HG02571 (cell line): ENCODE data around the gene FAM47C.
"Not testable (repeated sequence)": the region's sequence is repeated elsewhere in the genome, so short reads cannot be mapped to it uniquely, and the experiment has no call there.

Experiments used
- ATAC-seq: cut with Tn5 transposase; IDR thresholded peaks from one replicate; pipeline ENCODE4 v1.9.1; 2021; ENCODE audit warnings: mild to moderate bottlenecking, moderate library complexity; ENCODE audit not compliant: unreplicated experiment

The FAM47C gene

DNA sequence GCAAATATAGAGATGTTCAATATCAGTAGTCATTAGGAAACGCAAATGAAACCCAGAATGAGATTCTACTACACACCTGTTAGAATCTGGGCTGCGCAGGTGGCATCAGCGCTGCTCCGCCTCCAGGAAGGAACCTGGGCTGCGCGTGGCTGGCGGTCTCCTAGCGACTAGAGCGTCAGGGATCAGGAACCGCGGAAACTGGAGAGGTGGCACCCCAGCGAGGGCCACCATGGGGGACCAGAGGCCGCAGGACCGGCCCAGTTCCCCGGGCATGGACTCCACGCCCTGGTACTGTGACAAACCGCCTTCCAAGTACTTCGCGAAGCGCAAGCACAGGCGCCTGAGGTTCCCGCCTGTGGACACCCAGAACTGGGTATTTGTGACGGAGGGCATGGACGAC lies at the start of gene FAM47C:
FAM47C (plus strand) TSS at position 185 of the 400 bp plus-strand sequence; CDS start at position 230, 45 bp downstream.
- ATAC-seq, result not testable (repeated sequence)

DNA sequence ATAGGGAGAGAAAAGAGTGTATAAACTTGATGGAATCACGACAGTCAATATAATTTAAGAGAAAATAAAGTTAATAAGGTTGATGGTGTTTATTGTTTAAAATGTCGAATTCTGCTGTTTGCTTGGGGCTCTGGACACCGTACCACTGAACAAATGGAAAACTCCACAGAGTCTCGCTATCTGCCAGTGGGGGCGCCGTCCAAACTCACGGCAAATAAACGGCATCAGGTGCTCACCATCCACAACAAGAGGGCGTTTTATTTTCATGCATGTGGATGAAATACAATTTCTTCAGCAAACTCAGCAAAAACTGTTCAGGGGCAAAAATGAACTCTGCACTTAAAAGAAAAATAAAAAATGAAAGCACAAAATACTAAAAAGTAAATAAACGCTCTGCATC lies 46.6 kb upstream of the FAM47C start:
- ATAC-seq, result no peak

DNA sequence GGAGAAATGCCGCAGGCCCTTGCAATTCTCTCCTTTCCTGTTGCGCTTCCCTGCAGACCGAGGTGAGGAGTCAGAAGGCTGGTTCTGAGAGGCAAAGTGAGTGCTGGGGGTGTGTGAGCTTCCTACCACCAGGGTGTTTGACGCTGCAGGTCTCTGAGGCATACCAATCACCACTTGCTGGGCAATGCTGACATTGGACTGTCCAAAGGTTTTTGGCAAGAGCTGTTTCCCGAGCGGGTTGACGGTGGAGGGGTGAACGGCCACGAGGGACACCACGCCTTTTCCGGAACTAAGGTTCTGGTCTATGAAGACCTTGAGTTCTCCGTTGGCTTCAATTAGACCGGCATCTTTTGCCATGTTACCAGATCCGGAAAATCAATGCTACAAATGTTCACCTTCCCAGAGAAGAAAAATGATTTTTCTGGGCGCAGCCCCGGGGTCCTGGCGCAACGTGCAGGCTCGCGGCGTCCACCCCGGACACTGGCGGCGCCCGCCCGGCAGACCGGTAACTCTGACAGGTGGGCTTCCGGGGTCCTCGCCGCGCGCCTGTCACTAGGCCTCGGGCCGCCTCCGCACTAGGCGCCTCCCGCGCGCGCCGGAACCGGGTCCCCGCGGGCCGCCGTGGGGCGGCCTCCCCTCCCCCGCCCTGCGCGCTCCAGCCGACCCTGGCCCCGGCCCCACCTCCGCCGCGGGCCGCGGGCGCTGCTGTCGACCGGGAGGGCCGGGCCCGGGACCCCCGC lies 44.9 kb upstream of the FAM47C start:
- no peak for ATAC-seq

DNA sequence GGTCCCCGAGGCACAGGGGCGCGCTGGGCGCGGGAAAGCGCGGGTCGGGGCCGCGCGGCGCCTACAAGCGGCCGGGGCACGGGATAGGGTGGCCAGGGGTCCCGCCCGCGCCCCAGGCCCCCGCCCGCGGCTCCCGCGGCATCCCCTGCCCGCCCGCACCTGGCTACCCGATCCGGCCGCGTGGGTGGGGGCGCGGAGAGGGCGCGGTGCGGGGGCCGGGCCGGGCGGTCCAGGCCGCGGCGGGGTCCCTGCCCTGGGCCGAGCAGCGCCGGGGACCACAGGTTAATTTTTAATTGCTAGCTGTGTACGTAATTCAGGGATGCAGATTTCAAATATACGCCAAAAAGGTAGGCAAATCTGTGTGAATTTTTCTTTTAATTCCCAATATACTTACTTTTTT lies 44.3 kb upstream of the FAM47C start:
- ATAC-seq, result no peak

DNA sequence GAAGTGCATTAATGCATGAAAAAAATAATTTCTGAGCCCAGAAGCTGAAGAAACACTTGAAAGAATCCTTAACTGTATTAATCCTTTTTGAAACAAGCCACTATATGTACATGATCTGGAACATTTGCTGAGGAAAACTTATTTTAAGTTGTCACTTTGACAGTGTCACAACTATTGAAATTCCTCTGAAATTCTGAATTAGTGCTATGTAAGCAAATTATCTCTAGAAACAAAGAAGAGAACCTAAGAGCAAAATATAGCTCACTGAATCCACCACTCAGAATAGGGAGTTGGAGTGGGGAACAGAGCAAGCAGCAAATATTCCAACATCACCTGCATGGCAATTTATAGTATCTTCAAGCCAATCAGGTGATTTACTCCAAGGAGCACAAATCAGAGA lies 34.6 kb upstream of the FAM47C start:
- ATAC-seq, result no peak

DNA sequence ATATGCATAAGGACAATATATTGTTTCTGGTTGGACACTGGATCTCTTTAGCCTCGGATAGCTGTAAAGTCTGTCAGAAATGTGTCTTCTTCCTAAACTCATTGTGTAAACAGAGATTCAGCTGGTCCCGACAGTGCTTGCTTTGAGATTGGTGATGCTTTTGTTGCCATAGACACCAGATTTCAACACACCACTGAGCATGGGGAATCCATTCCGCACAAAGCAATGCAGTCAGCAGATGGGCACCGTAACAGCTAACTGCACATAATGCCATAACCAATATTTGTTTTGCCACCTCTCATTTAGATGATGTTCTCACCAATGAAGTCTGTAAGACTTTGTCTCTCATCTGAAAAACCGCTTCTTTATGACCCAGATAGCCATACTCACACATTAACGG lies 33.3 kb upstream of the FAM47C start:
- no peak for ATAC-seq

DNA sequence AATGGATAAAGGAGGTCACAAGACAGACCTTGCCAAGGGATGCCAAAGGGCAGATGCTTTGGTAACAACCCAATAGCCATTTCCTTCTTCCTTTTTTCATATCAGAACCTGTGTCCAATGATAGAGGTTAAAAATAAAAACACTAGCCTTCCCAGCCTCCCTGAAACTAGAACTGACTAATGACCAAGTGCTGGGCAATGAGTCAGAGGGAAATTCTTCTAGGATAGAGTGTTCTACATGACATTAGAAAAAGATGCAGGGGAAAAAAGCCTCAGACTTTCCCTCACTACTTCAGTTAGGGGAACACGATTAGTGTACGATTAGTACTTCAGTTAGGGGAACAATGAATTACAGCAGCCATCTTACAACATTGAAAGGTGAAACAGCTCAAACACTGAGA lies 29.3 kb upstream of the FAM47C start:
- no peak for ATAC-seq

DNA sequence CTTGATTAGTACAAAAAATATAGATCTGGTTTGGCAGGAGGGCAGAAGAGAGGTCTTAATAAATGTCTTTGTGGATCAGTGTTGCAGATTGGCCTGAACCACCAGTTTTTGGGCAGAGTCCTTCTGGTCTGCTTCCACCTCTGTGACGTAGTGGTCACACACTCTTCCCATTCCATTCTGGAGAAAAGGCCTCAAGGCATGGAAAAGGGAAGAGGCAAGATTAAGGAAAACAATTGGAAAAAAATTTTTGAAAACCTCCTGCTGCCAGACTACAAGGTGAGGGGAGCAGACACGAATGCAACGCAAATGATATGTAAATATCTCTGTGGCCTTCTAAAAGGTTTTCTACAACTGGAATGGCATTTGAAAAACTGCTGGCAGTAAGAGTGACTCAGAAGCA lies 24.3 kb upstream of the FAM47C start:
- ATAC-seq, result no peak

DNA sequence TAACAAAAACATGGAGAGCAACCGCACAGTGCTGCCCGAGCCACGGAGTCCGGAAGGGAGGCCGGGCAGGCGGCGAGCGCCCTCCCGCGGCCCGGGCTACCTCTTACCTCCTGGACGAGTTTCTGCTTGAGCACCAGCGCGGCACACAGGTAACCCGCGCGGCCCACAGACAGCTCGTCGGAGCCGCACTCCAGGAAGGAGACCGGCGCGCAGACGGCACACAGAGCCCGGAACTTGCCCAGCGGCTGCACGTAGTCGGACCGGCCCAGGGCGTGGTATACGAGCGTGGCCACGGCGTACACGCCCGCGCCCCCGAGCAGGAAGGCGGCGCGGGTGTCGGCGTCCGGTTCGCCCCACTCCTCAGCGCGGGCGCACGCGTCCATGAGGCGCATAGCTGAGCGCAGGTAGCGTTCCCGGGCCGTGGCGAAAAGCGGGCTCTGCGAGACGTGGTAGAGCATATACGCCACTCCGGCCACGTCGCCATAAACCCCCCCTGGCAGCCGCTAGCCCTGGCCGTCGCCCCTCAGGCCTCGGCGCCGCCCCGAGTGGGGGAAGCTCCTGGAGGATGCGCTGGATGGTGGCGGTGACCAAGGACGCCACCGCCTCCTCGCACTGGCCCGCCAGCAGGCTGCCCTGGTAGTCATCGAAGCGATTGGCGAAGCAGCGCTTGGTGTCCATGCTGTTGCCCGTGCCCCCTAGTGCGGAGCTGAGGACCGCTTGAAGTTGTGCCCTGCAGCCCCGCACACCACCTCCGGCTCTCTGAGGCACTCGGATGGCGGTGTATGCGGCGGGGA lies 22.6 kb upstream of the FAM47C start:
- ATAC-seq, result not testable (repeated sequence)

DNA sequence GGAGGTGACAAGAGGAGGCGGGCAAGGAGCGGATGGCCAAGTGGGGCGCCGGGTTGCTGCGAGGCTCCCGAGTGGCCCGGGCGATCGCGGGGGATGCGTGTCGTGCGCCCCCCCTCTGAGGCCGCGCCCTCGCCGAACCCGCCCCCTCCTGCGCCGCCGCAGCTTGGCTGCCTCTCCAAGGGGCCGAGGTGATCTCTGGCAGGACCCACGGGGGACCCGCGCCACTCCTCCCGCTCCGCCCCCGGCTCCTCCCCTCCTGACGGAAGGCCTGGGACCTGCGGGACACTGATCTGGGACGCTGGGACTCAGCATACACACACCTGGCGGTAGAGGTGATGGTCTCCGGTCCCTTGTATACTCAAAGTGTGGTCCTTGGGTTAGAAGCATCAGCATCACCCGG lies 21.9 kb upstream of the FAM47C start:
- ATAC-seq, result no peak

DNA sequence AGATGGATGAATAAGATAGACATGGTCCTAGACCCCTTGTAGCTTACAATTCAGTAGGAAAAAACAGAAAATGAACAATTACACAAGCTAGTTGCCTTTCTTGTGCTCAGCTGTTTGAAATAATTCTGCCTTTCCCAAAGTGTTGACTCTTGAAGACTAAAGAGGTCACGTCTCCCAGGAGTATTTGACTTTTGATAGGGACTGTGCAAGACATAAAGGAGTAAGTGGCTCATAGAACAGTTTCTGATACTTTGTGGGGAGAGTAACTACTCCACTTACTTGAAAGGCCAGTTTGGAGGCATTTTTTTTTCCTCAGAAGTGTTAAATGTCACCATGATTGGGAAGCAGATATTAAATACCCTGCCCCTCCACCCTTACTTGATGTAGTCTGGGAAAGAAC lies 21.0 kb upstream of the FAM47C start:
- ATAC-seq, result not testable (repeated sequence)

DNA sequence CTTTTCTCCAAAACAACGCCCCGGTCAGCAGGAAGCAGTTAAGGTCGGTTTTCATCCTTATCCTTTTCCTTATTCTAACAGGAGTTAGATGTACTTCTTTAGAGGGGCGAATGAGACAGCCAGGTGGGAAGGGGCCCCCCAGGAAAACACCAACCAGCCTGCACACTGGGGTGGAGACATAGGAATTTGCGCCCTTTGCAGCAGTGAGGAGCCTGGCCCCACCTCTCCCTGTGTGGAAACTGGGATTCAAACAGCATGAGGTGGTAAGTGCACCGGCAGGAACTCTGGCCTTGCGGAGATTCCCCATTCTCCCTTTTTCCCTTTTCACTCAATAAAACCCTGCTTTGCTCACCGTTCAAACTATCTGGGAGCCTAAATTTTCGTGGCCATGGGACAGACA lies 8.0 kb upstream of the FAM47C start:
- ATAC-seq, result no peak

DNA sequence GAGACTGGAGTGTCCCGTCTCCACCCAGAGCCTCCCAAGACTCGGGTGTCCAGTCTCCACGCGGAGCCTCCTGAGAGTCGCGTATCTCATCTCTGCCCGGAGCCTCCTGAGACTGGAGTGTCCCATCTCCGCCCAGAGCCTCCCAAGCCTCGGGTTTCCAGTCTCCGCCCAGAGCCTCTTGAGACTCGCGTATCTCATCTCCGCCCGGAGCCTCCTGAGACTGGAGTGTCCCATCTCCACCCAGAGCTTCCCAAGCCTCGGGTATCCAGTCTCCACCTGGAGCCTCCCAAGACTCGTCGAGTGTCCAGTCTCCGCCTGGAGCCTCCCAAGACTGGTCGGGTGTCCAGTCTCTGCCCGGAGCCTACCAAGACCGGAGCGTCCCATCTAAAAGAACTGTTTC lies 2.3 kb downstream of the FAM47C start:
- no peak for ATAC-seq

DNA sequence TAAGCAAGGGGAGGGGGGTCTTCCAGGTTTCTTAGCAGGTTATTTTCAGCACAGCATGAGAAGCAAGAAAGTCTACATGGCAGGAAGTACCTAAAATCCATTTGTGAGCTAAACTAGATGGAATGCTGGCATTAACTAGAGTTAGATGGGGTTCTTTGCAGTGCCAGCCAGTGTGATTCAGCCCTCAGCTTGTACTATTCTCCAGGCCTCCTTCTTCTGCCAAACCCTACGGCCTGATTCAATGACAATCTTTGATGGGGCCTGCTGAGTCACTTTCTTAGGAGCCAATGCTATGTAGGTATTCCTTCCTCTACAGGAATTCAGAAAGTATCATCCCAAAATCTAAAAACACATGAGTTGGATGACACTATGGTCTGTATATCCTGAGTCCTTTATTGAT lies 26.1 kb downstream of the FAM47C start:
- not testable (repeated sequence) for ATAC-seq

DNA sequence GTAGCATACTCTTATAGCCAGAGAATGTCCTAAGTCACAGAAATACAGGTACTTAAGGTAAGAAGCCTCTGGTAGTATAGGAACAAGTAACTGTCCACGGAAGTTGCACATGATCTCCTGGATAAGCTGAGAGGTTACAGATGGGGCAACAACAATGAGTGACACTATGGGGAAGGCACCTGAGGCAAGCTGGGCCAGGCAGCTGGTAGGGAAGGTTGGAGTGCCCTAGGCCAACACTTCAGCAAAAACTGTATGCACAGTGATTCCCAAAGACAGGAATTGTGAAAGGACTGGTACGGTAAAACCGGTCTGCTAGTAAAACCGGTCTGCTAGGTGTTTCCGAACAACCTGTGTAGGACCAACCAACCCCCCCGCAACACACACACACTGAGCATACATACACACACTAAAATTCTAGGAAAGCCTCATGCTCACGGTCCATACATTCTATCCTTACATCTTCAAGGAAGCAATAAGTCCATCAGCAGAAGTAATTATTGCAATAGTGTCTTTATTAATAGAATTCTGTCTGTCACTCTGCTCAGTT lies 28.6 kb downstream of the FAM47C start:
- not testable (repeated sequence) for ATAC-seq

DNA sequence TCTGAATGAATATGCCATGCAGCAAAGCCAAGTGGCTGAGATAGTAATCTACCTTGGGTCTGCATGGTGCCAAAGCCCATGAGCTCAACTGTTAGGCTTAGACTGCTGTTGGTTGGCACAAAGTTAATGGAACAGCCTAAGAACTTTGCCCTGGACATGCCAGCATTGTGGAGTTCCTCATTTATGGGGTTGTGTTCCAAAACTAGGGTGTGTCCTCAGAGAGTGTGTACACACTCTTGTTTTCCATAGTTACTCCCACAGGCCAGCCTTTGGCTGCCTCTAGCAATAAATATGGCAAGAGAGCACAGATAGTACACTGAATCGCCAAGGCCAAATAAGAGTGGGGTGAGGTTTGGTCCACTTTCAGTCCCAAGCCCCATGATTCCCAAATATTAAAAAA lies 30.6 kb downstream of the FAM47C start:
- not testable (repeated sequence) for ATAC-seq

DNA sequence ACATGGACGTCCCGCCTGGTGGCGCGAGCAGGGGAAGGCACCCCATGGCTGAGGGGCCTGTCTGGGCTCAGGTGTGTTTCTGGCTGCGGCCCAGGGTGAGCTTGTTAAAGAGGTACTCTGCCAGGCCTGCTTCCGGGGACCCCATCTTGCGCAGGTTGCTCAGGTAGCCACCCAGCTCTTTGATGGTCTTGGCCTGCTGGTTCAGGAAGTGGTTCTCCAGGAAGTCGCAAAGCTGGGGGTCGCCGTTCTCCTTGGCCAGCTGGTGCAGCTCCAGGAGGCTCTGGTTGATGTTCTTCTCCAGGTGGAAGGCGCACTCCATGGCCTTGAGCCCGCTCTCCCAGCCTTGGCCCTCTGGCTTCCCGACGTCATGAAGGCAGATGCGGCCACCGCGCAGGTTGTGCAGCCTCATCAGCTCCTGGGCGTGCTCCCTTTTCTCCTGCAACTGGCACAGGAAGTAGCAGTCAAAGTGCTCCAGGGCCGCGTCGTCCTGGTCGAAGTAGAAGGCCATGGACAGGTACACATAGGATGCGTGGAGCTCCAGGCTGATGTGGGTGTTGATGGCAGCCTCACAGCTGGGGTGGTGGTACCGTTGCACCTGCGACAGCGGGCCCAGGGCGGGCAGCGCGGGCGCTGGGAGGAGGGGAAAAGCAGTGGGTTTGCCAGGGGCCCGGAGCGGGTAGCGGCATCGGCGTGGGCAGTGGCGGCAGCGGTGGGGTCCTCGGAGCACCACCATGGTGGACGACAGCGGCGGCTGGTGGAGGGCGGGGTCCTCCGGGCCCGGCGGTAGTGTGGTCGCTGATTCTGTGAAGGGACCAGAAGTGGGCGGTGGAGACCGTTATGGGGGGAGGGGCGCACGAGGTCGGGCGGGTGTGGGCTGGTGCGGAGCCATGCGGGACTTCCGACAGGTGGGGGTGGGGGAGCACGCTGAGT lies 35.1 kb downstream of the FAM47C start:
- ATAC-seq, result not testable (repeated sequence)

DNA sequence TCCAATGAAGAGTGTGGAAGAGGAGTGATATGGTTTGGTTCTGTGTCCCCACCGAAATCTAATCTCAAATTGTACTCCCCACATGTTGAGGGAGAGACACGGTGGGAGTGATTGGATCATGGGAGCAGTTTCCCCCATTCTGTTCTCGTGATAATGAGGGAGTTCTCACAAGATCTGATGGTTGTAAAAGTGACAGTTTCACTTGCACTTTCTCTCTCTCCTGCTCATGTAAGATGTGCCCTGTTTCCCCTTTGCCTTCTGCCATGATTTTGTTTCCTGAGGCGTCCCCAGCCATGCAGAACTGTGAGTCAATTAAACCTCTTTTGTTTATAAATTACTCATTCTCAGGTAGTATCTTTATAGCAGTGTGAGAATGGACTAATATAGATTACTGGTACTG lies 39.6 kb downstream of the FAM47C start:
- ATAC-seq, result no peak

DNA sequence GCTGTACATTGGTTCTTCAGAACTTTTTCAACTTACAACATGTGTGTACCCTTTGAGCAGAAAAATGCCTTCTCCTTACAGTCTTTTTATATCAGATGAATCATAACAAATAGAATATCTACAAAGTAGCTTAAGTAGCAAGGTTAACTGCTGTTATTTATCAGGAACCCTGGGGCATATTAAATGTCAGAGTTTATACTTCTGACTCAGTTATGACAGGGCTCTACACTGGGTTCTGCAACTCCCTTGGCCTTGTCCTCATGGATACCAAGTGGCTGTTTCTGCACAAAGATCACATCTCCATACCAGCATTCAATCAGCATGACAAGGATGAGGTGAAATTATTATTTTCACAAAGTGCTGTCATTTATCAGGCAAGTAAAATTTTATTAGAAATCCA lies 49.4 kb downstream of the FAM47C start:
- not testable (repeated sequence) for ATAC-seq

DNA sequence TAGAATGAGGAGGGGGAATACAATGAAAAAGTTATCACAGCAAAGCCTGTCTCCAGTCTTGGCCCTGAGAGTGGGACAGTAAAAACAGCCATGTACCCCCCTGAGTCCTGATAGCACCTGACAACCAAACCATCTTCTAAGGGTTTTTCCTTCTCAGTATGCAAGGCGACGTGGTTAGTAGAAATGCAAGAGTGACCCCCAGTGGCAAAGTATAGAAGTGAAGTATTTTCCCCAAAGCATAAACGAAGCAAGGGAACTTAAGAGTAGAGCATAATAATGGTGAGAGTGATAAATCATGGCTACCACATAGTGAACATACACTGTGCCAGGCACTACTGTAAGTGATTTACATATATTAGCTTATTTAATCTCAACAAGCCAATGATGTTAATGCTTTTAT lies 52.8 kb downstream of the FAM47C start:
- peak; percentile 62 for ATAC-seq
